ENCODE measurements around the gene SFI1. TPM values are rescaled to one million over a fixed set of nuclear protein-coding genes. Genes with fewer than 3 reads are reported as not detected.

Gene SFI1
- total RNA-seq: 15.7 and 21.2 TPM in 2 replicates

GRCh38 chr22:31496007-31496734 lies at the start of gene SFI1:
TSS of gene SFI1 (plus strand) at chr22:31496536. CDS start at chr22:31508285, 11,749 bp downstream.

DNA sequence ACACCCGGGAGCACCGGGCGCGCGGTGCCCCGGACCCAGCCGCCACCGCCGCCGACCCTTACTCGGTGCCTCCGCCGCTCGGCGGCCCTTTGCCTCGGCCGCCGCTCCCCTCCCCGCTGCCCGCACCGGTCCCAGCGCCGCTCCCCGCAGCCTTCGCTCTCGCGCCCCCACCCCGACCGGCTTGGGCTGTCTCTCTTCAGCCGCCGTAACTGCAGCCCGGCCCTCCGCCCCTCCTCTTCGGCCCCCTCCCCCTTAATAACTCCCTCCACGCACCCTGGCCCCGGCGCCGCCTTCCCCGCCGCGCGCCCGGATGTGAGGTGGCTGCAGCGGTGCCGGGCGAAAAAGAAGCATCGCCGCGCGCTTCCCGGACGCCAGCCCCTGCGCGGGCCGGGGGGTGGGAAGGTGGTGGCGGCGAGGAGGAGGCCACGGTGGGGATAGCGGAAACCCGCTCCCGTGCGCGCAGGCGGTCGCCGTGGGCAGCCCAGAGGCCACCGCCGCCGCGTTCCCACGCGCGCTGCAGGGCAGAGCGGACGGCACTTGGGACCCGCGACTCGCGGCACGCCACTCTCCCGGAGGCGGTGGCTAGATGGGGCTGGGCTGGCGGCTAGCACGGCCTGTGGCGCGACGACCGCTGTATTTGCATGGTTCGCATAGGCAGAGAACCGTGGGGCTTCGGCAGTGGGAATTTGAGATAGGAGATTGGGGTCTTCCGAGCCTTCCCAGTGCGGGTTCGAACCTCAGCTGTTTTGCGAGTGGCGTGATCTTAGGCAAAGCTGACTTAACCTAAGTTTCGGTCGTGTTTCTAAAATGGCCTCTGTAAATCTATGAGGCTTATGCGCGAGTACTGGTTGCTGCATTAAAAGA lies 6.5 kb upstream of the SFI1 start, which contains the start of gene EIF4ENIF1:
Gene EIF4ENIF1, minus strand, starts transcription at position 211 of the 864 bp plus-strand sequence. CDS start 1,124 bp downstream, outside the sequence.

GRCh38 chr22:31661851-31662667 lies 165.7 kb downstream of the SFI1 start, which contains the start of gene PISD:
TSS of gene PISD (minus strand) at chr22:31662215. CDS start at chr22:31662208, 7 bp downstream.

Other genes with a start within 250 kb of the SFI1 start
- gene PIK3IP1, start 204.0 kb upstream of the SFI1 start, total RNA-seq: 16.8 and 23.2 TPM in 2 replicates
- 10.1 and 13.7 TPM in 2 replicates for gene PATZ1, start 150.2 kb upstream of the SFI1 start, total RNA-seq
- 56.1 and 69.5 TPM in 2 replicates for gene DRG1, start 96.9 kb upstream of the SFI1 start, total RNA-seq
- 12.8 and 18.7 TPM in 2 replicates for gene EIF4ENIF1, start 6.7 kb upstream of the SFI1 start, total RNA-seq
- gene PISD, start 165.7 kb downstream of the SFI1 start, total RNA-seq: 65.7 and 66.2 TPM in 2 replicates

Measured in smooth muscle cell of the umbilical artery (primary cell).